HepG2 (cell line): ENCODE data around the gene NTN5.
"Not testable (repeated sequence)": the region's sequence is repeated elsewhere in the genome, so short reads cannot be mapped to it uniquely, and the experiment has no call there.

Experiments used
- CREB1 ChIP-seq, 2 experiments: fragments of 450-650 bp in 1 of 2; IDR thresholded peaks; 2 replicates each; pipeline ENCODE4 v1.6.1; 2016 to 2017; ENCODE audit warnings: control low read depth in 1 of 2, mild to moderate bottlenecking in 1 of 2, missing compliant biosample characterization in 1 of 2, missing genetic modification characterization in 1 of 2
- CTCF ChIP-seq: sonication (generic); formaldehyde crosslinking; IDR thresholded peaks from 2 replicates; pipeline ENCODE4 v1.5.0; 2020; ENCODE audit warnings: mild to moderate bottlenecking, missing genetic modification reagents, moderate library complexity
- FOSL1 ChIP-seq: sonication (generic); formaldehyde crosslinking; IDR thresholded peaks from 2 replicates; pipeline ENCODE4 v1.9.0; 2021; ENCODE audit warnings: missing genetic modification reagents, borderline replicate concordance
- FOXA1 ChIP-seq, 2 experiments: fragments of 450-650 bp in 1 of 2; sonication (generic) in 1 of 2; formaldehyde crosslinking in 1 of 2; IDR thresholded peaks; 2 replicates each; pipeline versions ENCODE4 v1.4.0 to v1.6.1; 2016 to 2020; ENCODE audit warnings: missing genetic modification reagents in 1 of 2
- GATAD2A ChIP-seq: IDR thresholded peaks from 2 replicates; pipeline ENCODE4 v1.6.1; 2016
- KAT2B ChIP-seq: fragments of 150-350 bp; IDR thresholded peaks from 2 replicates; pipeline ENCODE4 v1.6.1; 2014; ENCODE audit warnings: low read depth, low read length, borderline replicate concordance
- MAX ChIP-seq: IDR thresholded peaks from 2 replicates; pipeline ENCODE4 v1.6.1; 2012; ENCODE audit warnings: inconsistent platforms
- NFIC ChIP-seq: IDR thresholded peaks from 2 replicates; pipeline ENCODE4 v1.6.1; 2012; ENCODE audit warnings: mild to moderate bottlenecking, low read length, inconsistent platforms
- NR3C1 ChIP-seq: sonication (generic); formaldehyde crosslinking; IDR thresholded peaks from 2 replicates; pipeline ENCODE4 v1.4.0; 2020; ENCODE audit warnings: missing genetic modification reagents
- PRPF4 ChIP-seq: fragments of 200-400 bp; formaldehyde crosslinking; IDR thresholded peaks from 2 replicates; pipeline ENCODE4 v1.6.1; 2016; ENCODE audit warnings: low read length, low read depth; ENCODE audit not compliant: poor library complexity, severe bottlenecking
- ZNF33B ChIP-seq: sonication (generic); formaldehyde crosslinking; IDR thresholded peaks from 2 replicates; pipeline ENCODE4 v1.5.1; 2020; ENCODE audit warnings: mild to moderate bottlenecking, missing genetic modification reagents
- ZNF782 ChIP-seq: sonication (generic); formaldehyde crosslinking; IDR thresholded peaks from 2 replicates; pipeline ENCODE4 v1.4.0; 2020; ENCODE audit warnings: missing genetic modification reagents, mild to moderate bottlenecking, borderline replicate concordance
- ZNF792 ChIP-seq: IDR thresholded peaks from 2 replicates; pipeline ENCODE4 v1.6.1; 2016
- TF ChIP-seq, protein P1 (sequence below): sonication (generic); formaldehyde crosslinking; IDR thresholded peaks from 2 replicates; pipeline ENCODE4 v1.5.1; 2020; ENCODE audit warnings: mild to moderate bottlenecking, moderate library complexity, missing genetic modification reagents

DNA sequence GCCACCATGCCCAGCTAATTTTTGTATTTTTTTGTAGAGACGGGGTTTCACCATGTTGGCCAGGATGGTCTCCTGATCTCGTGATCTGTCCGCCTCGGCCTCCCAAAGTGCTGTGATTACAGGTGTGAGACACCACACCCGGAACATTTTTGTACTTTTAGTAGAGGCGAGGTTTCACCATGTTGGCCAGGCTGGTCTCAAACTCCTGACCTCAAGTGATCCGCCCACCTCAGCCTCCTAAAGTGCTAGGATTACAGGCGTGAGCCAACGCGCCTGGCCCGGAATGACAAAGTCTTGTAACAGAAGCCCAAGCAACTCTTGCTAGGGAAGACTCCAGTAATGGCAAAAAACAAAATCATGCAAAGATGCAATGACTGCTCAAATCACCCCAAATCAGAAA is 40.5 kb downstream of the NTN5 start:
- not testable (repeated sequence) for TF ChIP-seq NR3C1 (CRISPR knock-in tag); NFIC; CTCF; FOSL1 (CRISPR knock-in tag); CREB1 (IDR thresholded peaks at IDR 0.05); CREB1 (CRISPR knock-in tag; IDR thresholded peaks at IDR 0.05); PRPF4; ZNF33B; KAT2B; FOXA1 (IDR thresholded peaks at IDR 0.05); FOXA1 (CRISPR knock-in tag; IDR thresholded peaks at IDR 0.05); MAX; ZNF782 (CRISPR knock-in tag); GATAD2A; ZNF792 (CRISPR knock-in tag)
- TF ChIP-seq, protein P1, sequence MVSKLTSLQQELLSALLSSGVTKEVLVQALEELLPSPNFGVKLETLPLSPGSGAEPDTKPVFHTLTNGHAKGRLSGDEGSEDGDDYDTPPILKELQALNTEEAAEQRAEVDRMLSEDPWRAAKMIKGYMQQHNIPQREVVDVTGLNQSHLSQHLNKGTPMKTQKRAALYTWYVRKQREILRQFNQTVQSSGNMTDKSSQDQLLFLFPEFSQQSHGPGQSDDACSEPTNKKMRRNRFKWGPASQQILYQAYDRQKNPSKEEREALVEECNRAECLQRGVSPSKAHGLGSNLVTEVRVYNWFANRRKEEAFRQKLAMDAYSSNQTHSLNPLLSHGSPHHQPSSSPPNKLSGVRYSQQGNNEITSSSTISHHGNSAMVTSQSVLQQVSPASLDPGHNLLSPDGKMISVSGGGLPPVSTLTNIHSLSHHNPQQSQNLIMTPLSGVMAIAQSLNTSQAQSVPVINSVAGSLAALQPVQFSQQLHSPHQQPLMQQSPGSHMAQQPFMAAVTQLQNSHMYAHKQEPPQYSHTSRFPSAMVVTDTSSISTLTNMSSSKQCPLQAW, result not testable (repeated sequence)
